Ishikawa (cell line): Measurements from ENCODE around the gene ETFRF1.

Experiments
- CREB1 ChIP-seq: IDR thresholded peaks from 2 replicates; pipeline ENCODE4 v1.6.1; 2012; ENCODE audit warnings: low read depth
- EP300 ChIP-seq: IDR thresholded peaks from 2 replicates; pipeline ENCODE4 v1.6.1; 2012; ENCODE audit warnings: borderline replicate concordance
- FOXM1 ChIP-seq: IDR thresholded peaks from 2 replicates; pipeline ENCODE4 v1.6.1; 2012; ENCODE audit warnings: low read depth, borderline replicate concordance
- RAD21 ChIP-seq: IDR thresholded peaks from 2 replicates; pipeline ENCODE4 v1.6.1; 2012; ENCODE audit warnings: low read depth
- REST ChIP-seq: IDR thresholded peaks from 2 replicates; pipeline ENCODE4 v1.6.1; 2012; ENCODE audit warnings: low read depth, mild to moderate bottlenecking
- TCF12 ChIP-seq: IDR thresholded peaks from 2 replicates; pipeline ENCODE4 v1.6.1; 2012; ENCODE audit warnings: low read depth
- TEAD4 ChIP-seq: IDR thresholded peaks from 2 replicates; pipeline ENCODE4 v1.6.1; 2012

GRCh38 chr12:25189656-25190055 lies 5.4 kb upstream of the ETFRF1 start:
- TF ChIP-seq RAD21: no peak
- no peak for TF ChIP-seq TEAD4
- TF ChIP-seq REST: no peak
- TF ChIP-seq EP300: no peak
- TF ChIP-seq CREB1: no peak
- no peak for TF ChIP-seq FOXM1
- no peak for TF ChIP-seq TCF12
